Gastroesophageal sphincter (tissue), 4 donors: Measurements from ENCODE around the gene KPNA4. TPM values are rescaled to one million over a fixed set of nuclear protein-coding genes. Genes with fewer than 3 reads are reported as not detected.
A peak's percentile ranks its signal among the peaks of the same experiment; 100 is the strongest.

Experiments
- ATAC-seq: fragments of 150-250 bp; one replicate; pipeline ENCODE4 v1.9.1; 2016; ENCODE audit warnings: mild to moderate bottlenecking, moderate library complexity
- H3K27ac ChIP-seq, 4 donors: fragments of 200-600 bp; sonication (generic) in 3 of 4; 1 replicate in 3 of 4; 2 replicates in 1 of 4; pipeline ENCODE4 v1.5.1; 2016 to 2019
- H3K27me3 ChIP-seq: fragments of 200-600 bp; sonication (generic); one replicate; pipeline ENCODE4 v1.5.1; 2019
- H3K36me3 ChIP-seq, 2 donors: fragments of 200-600 bp; sonication (generic); one replicate each; pipeline ENCODE4 v1.5.1; 2019; ENCODE audit warnings: control low read depth in 1 of 2
- H3K4me1 ChIP-seq, 3 donors: fragments of 200-600 bp; sonication (generic); 1 replicate in 2 of 3; 2 replicates in 1 of 3; pipeline ENCODE4 v1.5.1; 2016 to 2019; ENCODE audit warnings: control low read depth in 2 of 3
- H3K4me3 ChIP-seq, 2 donors: fragments of 200-600 bp; sonication (generic); one replicate each; pipeline ENCODE4 v1.5.1; 2019; ENCODE audit warnings: mild to moderate bottlenecking in 1 of 2, moderate library complexity in 1 of 2
- H3K9me3 ChIP-seq, 3 donors: fragments of 200-600 bp; sonication (generic); one replicate each; pipeline ENCODE4 v1.5.1; 2017 to 2019; ENCODE audit warnings: control low read depth in 2 of 3
- CTCF ChIP-seq, 4 experiments: fragments of 200-600 bp in 2 of 4; fragments of 450-650 bp in 2 of 4; sonication (generic) in 1 of 4; IDR thresholded peaks; one replicate each; pipeline ENCODE4 v1.5.1; 2017 to 2019; ENCODE audit warnings: antibody characterized with exemption in 4 of 4, mild to moderate bottlenecking in 2 of 4, moderate library complexity in 2 of 4
- EP300 ChIP-seq: sonication (generic); formaldehyde crosslinking; IDR thresholded peaks from one replicate; pipeline ENCODE4 v1.6.1; 2017; ENCODE audit warnings: antibody characterized with exemption, mild to moderate bottlenecking
- POLR2A ChIP-seq, 2 donors: fragments of 450-650 bp; IDR thresholded peaks; one replicate each; pipeline ENCODE4 v1.6.1; 2017; ENCODE audit warnings: antibody characterized with exemption in 2 of 2, mild to moderate bottlenecking in 2 of 2, moderate library complexity in 1 of 2
- POLR2AphosphoS5 ChIP-seq: sonication (generic); formaldehyde crosslinking; IDR thresholded peaks from one replicate; pipeline ENCODE4 v1.6.1; 2017; ENCODE audit warnings: antibody characterized with exemption
- WGBS, 2 donors: methylation state at CpG; one replicate each; pipeline ENCODE4 v1.1.5; 2018; ENCODE audit warnings: low coverage in 1 of 2; 5-methylcytosine and 5-hydroxymethylcytosine counted together
- total RNA-seq, 4 donors: library from RNA; depleted of rRNA; stranded (reverse); fragments of >200 nt; gene quantifications; one replicate each; pipeline ENCODE4 v1.1.0, GENCODE V29; 2016

Gene KPNA4
- total RNA-seq, 4 donors from 2014 or later = 42.7 to 69.5 (median 55.6) TPM

- Histone ChIP-seq H3K27ac (no peak overlapping the region), H3K9me3 (no peaks in the 10 kb centered on the region), H3K4me1 (no peaks in the 10 kb centered on the region), H3K4me3 (no peak overlapping the region), H3K27me3 (no peaks in the 10 kb centered on the region), H3K36me3 (no peaks in the 10 kb centered on the region)
- no peak for TF ChIP-seq EP300
- peak; percentile 27 to 53 (median 42) for TF ChIP-seq CTCF (IDR thresholded peaks at IDR 0.05)
- WGBS, 2 donors = 12 to 16% methylated on average over 2 of the region's 2 CpGs
- ATAC-seq = no peak
Measured at GRCh38 chr3:160486459-160486869, 78.9 kb downstream of the KPNA4 start.

DNA sequence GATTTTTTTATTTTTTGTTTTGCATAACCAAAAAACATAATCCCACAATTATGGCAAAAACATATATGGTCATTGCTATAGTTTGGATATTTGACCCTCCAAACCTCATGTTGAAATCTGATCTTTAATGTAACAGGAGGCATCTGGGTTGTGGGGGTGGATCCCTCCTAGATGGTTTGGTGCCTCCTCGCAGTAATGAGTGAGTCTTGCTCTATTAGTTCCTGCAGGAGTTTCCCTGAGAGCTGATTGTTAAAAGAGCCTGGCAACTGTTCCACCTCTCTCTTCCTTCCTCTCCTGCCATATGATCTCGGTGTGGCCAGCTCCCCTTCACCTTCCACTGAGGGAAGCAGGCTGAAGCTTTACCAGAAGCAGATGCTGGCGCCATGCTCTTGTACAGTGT is 82.6 kb downstream of the KPNA4 start:
- no peak for TF ChIP-seq EP300
- no peak for TF ChIP-seq POLR2AphosphoS5
- TF ChIP-seq CTCF (IDR thresholded peaks at IDR 0.05) = no peak
- TF ChIP-seq POLR2A (IDR thresholded peaks at IDR 0.05) = no peak
- Histone ChIP-seq H3K27me3 (no peaks in the 10 kb centered on the region), H3K36me3 (no peaks in the 10 kb centered on the region), H3K4me1 (no peaks in the 10 kb centered on the region), H3K4me3 (no peak overlapping the region), H3K27ac (no peak overlapping the region), H3K9me3 (no peaks in the 10 kb centered on the region)
- no peak for ATAC-seq
- WGBS, 2 donors = 73 to 81% methylated on average over 2 of the region's 3 CpGs

GRCh38 chr3:160481856-160482255 is 83.5 kb downstream of the KPNA4 start:
- WGBS, 2 donors = 80 to 82% methylated on average over 4 to 6 of the region's 6 CpGs
- TF ChIP-seq EP300 (no peak), CTCF (IDR thresholded peaks at IDR 0.05) (no peak)

GRCh38 chr3:160480931-160481330 is 84.4 kb downstream of the KPNA4 start:
- H3K27ac ChIP-seq = no peak overlapping the region
- 84% methylated on average over 4 of the region's 5 CpGs; no CpG with 5 or more reads in 1 of the 2 donors for WGBS, 2 donors
- H3K27me3 ChIP-seq = no peaks in the 10 kb centered on the region
- no peaks in the 10 kb centered on the region for H3K9me3 ChIP-seq
- no peak overlapping the region for H3K4me3 ChIP-seq
- H3K36me3 ChIP-seq = no peaks in the 10 kb centered on the region
- ATAC-seq = no peak
- no peaks in the 10 kb centered on the region for H3K4me1 ChIP-seq
- TF ChIP-seq CTCF (IDR thresholded peaks at IDR 0.05) (no peak), EP300 (no peak), POLR2AphosphoS5 (no peak), POLR2A (IDR thresholded peaks at IDR 0.05) (no peak)

More at GRCh38 chr3:160481856-160482255, 83.5 kb downstream of the KPNA4 start:
- H3K36me3 ChIP-seq = no peaks in the 10 kb centered on the region
- H3K27me3 ChIP-seq = no peaks in the 10 kb centered on the region
- H3K27ac ChIP-seq = no peak overlapping the region
- no peaks in the 10 kb centered on the region for H3K4me1 ChIP-seq
- ATAC-seq = no peak
- H3K9me3 ChIP-seq = no peaks in the 10 kb centered on the region
- no peak overlapping the region for H3K4me3 ChIP-seq

GRCh38 chr3:160479376-160479775 is 86.0 kb downstream of the KPNA4 start:
- no peak for TF ChIP-seq POLR2A (IDR thresholded peaks at IDR 0.05)
- TF ChIP-seq CTCF (IDR thresholded peaks at IDR 0.05) = no peak
- TF ChIP-seq POLR2AphosphoS5 = no peak
- no peak for TF ChIP-seq EP300
- H3K27me3 ChIP-seq = peaks cover 6% of the 10 kb centered on the region
- H3K9me3 ChIP-seq = no peaks in the 10 kb centered on the region
- H3K4me1 ChIP-seq = no peaks in the 10 kb centered on the region
- H3K36me3 ChIP-seq = no peaks in the 10 kb centered on the region
- H3K27ac ChIP-seq = no peak overlapping the region
- no peak for ATAC-seq
- no peak overlapping the region for H3K4me3 ChIP-seq
- 81 to 85% methylated on average over 5 to 7 of the region's 10 CpGs for WGBS, 2 donors
